Cardiac muscle cell (in vitro differentiated cells and primary cell): Measurements from ENCODE around the gene FOXS1. TPM values are rescaled to one million over a fixed set of nuclear protein-coding genes. Genes with fewer than 3 reads are reported as not detected.

Source experiments
- DNase-seq, 2 donors: peaks; one replicate each; pipeline versions ENCODE4 v3.0.0 to v3.0.0-alpha.2; 2010 to 2017; ENCODE audit warnings: low read depth in 1 of 2, low spot score in 1 of 2
- H3K27ac ChIP-seq: fragments of 200-600 bp; sonication (generic); 2 replicates; pipeline ENCODE4 v1.5.1; 2016
- H3K27me3 ChIP-seq: fragments of 200-600 bp; sonication (generic); 2 replicates; pipeline ENCODE4 v1.6.0; 2016; ENCODE audit warnings: control low read depth
- H3K36me3 ChIP-seq: fragments of 200-600 bp; sonication (generic); 2 replicates; pipeline ENCODE4 v1.5.1; 2016; ENCODE audit warnings: control low read depth
- H3K4me1 ChIP-seq: fragments of 200-600 bp; sonication (generic); 2 replicates; pipeline ENCODE4 v1.8.1; 2017; ENCODE audit warnings: low read depth, mild to moderate bottlenecking, mixed run types
- H3K4me3 ChIP-seq: fragments of 200-600 bp; sonication (generic); 2 replicates; pipeline ENCODE4 v1.5.1; 2016; ENCODE audit warnings: mild to moderate bottlenecking
- H3K9me3 ChIP-seq: fragments of 200-600 bp; sonication (generic); 2 replicates; pipeline ENCODE4 v1.5.1; 2017; ENCODE audit warnings: low read depth, mild to moderate bottlenecking, control low read depth
- polyA plus RNA-seq: library from polyadenylated mRNA; unstranded; fragments of >200 nt; fragmentation: Nextera tagmentation; extraction: Ambion mirVana; gene quantifications from 2 replicates; pipeline ENCODE4 v1.2.1, GENCODE V29; 2016
- total RNA-seq: library from RNA; depleted of rRNA; stranded (reverse); fragments of >200 nt; gene quantifications from 2 replicates; pipeline ENCODE4 v1.2.3, GENCODE V29; 2016
- TF ChIP-seq, protein P1 (sequence below): IDR thresholded peaks from 2 replicates; pipeline ENCODE4 v1.5.1; 2012; ENCODE audit warnings: low read depth, mild to moderate bottlenecking, low read length

Gene FOXS1
- total and polyA plus RNA-seq, 2 experiments from 2014 or later = 0.23 to 0.83 TPM

DNA sequence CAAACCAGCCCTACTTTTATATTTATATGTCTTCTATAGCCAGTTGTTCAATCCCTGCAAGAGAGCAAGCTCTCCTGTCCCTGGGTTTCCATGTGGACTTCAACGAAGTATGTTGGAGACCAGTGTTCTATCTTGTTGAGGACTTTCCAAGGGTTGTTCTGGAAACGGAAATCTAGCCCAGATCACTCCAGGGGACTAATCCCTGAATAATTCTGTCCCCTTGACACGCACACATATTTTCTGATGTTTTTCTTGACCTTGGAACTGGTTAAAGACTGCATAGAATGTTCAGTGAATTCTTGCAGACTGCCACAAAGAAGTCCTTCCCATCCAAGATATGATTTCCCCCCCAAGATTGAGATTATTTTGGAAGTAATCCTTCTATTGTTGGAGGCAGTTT is 35.7 kb downstream of the FOXS1 start:
- Histone ChIP-seq H3K4me3 (no peak overlapping the region), H3K4me1 (peaks cover 24% of the 10 kb centered on the region), H3K36me3 (no peaks in the 10 kb centered on the region), H3K27me3 (no peaks in the 10 kb centered on the region), H3K27ac (peak overlapping the region; percentile 57), H3K9me3 (no peaks in the 10 kb centered on the region)
- TF ChIP-seq, protein P1, sequence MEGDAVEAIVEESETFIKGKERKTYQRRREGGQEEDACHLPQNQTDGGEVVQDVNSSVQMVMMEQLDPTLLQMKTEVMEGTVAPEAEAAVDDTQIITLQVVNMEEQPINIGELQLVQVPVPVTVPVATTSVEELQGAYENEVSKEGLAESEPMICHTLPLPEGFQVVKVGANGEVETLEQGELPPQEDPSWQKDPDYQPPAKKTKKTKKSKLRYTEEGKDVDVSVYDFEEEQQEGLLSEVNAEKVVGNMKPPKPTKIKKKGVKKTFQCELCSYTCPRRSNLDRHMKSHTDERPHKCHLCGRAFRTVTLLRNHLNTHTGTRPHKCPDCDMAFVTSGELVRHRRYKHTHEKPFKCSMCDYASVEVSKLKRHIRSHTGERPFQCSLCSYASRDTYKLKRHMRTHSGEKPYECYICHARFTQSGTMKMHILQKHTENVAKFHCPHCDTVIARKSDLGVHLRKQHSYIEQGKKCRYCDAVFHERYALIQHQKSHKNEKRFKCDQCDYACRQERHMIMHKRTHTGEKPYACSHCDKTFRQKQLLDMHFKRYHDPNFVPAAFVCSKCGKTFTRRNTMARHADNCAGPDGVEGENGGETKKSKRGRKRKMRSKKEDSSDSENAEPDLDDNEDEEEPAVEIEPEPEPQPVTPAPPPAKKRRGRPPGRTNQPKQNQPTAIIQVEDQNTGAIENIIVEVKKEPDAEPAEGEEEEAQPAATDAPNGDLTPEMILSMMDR = no peak
- DNase-seq = no peak

DNA sequence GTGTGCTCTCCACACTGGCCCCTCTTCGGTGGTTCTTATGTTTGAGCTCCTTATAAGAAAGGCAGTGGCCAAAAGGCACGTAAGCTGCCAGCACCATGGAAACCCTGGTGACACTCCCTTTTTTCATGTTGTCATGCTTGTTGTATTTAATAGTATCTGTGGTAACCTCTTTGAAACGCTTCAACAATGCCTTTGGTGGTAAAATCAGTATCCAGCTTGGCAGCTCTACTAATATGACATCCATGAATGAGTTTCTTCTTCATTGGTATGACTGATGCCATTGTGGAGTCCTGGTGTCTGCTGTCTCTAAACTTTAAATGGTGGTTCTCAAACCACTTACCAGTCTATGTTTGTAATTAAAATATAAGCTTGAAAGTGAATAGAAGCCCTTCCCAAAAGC is 36.9 kb downstream of the FOXS1 start:
- Histone ChIP-seq H3K9me3 (no peaks in the 10 kb centered on the region), H3K27me3 (no peaks in the 10 kb centered on the region), H3K4me3 (no peak overlapping the region), H3K4me1 (peaks cover 24% of the 10 kb centered on the region), H3K27ac (no peak overlapping the region), H3K36me3 (no peaks in the 10 kb centered on the region)
- TF ChIP-seq, protein P1 = no peak
- no peak for DNase-seq

DNA sequence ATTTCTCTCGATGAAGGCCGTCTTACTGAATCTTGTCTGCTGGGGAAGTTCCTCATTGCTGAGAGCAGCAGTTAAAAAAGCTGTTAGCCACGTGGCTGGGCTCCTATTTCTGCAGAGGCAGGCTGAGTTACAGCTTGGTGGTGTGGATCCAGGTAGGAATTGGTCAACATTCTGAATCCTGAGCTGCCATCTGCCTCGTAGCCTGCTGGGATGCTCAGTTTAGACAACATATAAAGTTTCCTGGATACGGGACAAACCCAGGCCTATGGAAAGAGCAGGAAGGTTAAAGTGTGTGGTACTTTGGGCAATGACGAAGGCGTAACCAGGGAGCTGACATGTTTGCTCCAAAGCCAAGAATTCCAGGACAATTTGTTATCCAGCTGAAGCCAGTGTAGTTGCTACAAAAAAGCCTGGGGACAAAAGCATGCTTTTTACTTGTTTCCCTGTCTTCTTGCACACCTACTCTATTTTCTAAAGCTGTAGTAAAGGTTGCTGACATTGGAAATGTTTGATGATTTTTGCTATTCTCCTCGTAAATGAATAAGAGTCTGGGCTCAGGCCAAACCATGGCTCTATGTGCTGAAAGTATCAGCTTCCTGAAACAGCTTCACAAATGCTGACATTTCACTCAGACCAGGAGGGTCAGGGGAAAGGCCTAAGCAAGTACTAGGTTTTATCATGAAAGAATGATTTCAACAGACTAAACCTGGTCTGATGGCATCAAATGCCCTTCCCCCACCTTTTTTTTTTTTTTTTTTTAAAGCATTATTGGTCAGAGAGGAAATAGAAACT is 38.6 kb downstream of the FOXS1 start:
- H3K27ac ChIP-seq = no peak overlapping the region
- H3K36me3 ChIP-seq = no peaks in the 10 kb centered on the region
- no peaks in the 10 kb centered on the region for H3K27me3 ChIP-seq
- H3K9me3 ChIP-seq = no peaks in the 10 kb centered on the region
- H3K4me1 ChIP-seq = peaks cover 11% of the 10 kb centered on the region
- TF ChIP-seq, protein P1 = no peak
- no peak for DNase-seq
- H3K4me3 ChIP-seq = no peak overlapping the region

DNA sequence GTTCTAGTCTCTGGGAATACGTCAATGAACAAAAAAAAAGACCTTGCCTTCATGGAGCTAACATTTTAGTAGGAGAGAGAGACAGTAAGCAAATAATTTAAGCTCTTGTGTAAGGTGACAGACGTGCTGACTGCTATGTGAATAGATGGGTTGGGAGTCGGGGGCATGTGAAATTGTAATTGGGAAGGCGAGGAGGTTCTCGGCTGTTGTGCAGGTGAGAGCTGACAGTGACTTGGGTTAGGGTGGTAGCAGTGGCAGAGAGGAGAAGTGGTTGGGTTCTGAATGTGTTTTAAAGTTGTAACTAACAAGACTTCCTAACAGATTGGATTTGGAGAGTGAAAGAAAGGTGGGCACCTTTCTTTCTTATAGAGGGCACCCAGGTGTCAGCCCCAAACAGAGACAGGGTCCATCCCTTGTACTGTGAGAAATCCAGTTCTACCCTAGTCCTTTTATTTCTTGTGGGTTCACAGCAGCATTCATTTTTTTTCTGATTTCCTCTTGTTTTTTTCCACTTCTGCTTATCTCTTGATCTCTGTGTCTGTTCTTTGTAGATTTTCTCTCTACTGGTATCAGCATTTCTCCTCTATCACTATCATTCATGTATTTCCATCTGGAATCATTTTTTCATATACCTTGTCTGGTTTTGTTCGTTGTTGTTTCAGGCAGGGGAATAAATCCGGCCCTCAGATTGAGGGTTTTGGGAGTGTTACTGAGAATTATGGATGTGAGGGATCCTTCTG is 41.7 kb downstream of the FOXS1 start:
- peaks cover 19% of the 10 kb centered on the region for H3K36me3 ChIP-seq
- H3K27ac ChIP-seq = no peak overlapping the region
- H3K27me3 ChIP-seq = no peaks in the 10 kb centered on the region
- no peak for DNase-seq
- no peaks in the 10 kb centered on the region for H3K4me1 ChIP-seq
- H3K9me3 ChIP-seq = no peaks in the 10 kb centered on the region
- no peak overlapping the region for H3K4me3 ChIP-seq
- TF ChIP-seq, protein P1 = no peak

DNA sequence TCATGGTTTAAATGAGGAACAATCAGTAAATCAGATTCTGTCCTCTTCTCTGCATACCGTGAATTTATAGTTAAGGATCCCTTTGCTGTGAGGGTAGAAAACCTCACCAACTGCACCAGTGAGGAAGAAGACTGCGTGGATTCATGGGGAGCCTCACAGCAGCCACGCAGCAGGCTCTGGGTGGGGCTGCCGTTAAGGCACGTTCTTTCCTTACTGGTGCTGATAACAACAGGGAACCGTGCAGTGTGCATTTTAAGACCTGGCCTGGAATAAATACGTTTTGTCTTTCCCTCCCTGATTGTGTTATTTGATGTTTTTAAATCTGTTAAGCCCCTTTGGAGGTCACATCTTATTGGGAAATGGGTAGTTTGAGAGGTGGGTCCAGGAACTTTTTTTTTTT is 43.9 kb downstream of the FOXS1 start:
- DNase-seq = no peak
- peaks cover 37% of the 10 kb centered on the region for H3K36me3 ChIP-seq
- no peak overlapping the region for H3K27ac ChIP-seq
- no peak overlapping the region for H3K4me3 ChIP-seq
- H3K9me3 ChIP-seq = no peaks in the 10 kb centered on the region
- H3K4me1 ChIP-seq = no peaks in the 10 kb centered on the region
- H3K27me3 ChIP-seq = no peaks in the 10 kb centered on the region
- TF ChIP-seq, protein P1 = no peak
